DMS53 (cell line): Measurements from ENCODE around the gene RNF186.

Experiments used
- DNase-seq: peaks from one replicate; lab custom pipeline; 2025; lab: John Stamatoyannopoulos, UW

RNF186 gene

DNA sequence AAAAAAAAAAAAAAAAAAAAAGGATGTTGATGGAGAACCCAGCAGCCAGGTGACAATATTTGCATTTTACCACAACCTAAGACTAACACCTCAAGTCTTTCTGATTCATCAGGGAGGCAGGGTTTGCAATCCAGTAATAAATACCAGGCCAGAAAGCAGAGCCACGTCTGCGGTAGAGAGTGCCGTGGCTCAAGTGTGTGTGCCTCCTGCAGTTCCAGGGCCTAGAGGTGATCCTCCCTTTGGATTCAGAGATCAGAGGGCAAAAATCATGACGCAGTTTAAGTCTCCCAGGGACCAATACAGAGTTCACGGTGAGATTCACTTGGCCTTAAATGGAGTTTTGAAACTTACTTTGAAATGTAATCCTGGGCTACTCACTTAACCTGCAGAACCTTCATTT is 50.2 kb downstream of the RNF186 start:
- DNase-seq, result no peak
